ENCODE data around the gene ADAMTS6. TPM values are rescaled to one million over a fixed set of nuclear protein-coding genes. Genes with fewer than 3 reads are reported as not detected.

ADAMTS6 gene
- total RNA-seq, 2 donors from 2014 or later = 0.46 to 1.3 TPM

GRCh38 chr5:65101632-65102100 is 380.1 kb downstream of the ADAMTS6 start:
- no peak for DNase-seq
- no peak for ATAC-seq
- intact Hi-C loops (cut with DNase I, micrococcal nuclease) = loop anchor here in 1 of 2 donors (5.0 kb wide), 1 partner anchor 381 kb away; the partner anchor contains the start of gene ADAMTS6

GRCh38 chr5:65100911-65101631 is 380.6 kb downstream of the ADAMTS6 start:
- peak; percentile 79 for ATAC-seq
- DNase-seq = peak; percentile 45 to 64
- intact Hi-C loops (cut with DNase I, micrococcal nuclease) = loop anchor here in 1 of 2 donors (5.0 kb wide), 1 partner anchor 381 kb away; the partner anchor contains the start of gene ADAMTS6

Other genes with a start within 250 kb of the ADAMTS6 start
- 1 to 10 TPM; 5.2 to 7.8 TPM for gene CENPK, start 81.2 kb upstream of the ADAMTS6 start, total RNA-seq
- 10 to 100 TPM; 23.9 to 29.2 TPM for gene PPWD1, start 81.4 kb upstream of the ADAMTS6 start, total RNA-seq
- 1 to 10 TPM; 6.4 to 8.8 TPM for gene TRIM23, start 142.4 kb upstream of the ADAMTS6 start, total RNA-seq
- 1 to 10 TPM; 3.0 to 3.5 TPM for gene SHLD3, start 143.1 kb upstream of the ADAMTS6 start, total RNA-seq
- gene TRAPPC13, start 143.1 kb upstream of the ADAMTS6 start, total RNA-seq = 10 to 100 TPM; 19.4 to 24.6 TPM
- 1 to 10 TPM; 2.1 to 3.1 TPM for gene SGTB, start 240.2 kb upstream of the ADAMTS6 start, total RNA-seq
- gene NLN, start 240.3 kb upstream of the ADAMTS6 start, total RNA-seq = 10 to 100 TPM; 15.5 to 25.1 TPM